GM19240 (cell line): ENCODE results near the gene PLK4.
"Not testable (repeated sequence)": the region's sequence is repeated elsewhere in the genome, so short reads cannot be mapped to it uniquely, and the experiment has no call there.

Experiments
- DNase-seq: peaks from one replicate; pipeline ENCODE4 v3.0.0; 2011; ENCODE audit warnings: low spot score; ENCODE audit not compliant: insufficient read length

Gene PLK4

GRCh38 chr4:127905029-127905428 is 24.3 kb downstream of the PLK4 start:
- DNase-seq, result no peak

GRCh38 chr4:127916512-127916911 is 35.8 kb downstream of the PLK4 start:
- no peak for DNase-seq

- no peak for DNase-seq
Measured at GRCh38 chr4:127917151-127917550, 36.5 kb downstream of the PLK4 start.

- no peak for DNase-seq
Measured at GRCh38 chr4:127920521-127920920, 39.8 kb downstream of the PLK4 start.

GRCh38 chr4:127922226-127922625 is 41.5 kb downstream of the PLK4 start:
- no peak for DNase-seq

GRCh38 chr4:127925720-127926119 is 45.0 kb downstream of the PLK4 start:
- not testable (repeated sequence) for DNase-seq

GRCh38 chr4:127930175-127930574 is 49.5 kb downstream of the PLK4 start:
- DNase-seq, result no peak

GRCh38 chr4:127931836-127932235 is 51.1 kb downstream of the PLK4 start:
- not testable (repeated sequence) for DNase-seq

- no peak for DNase-seq
Measured at GRCh38 chr4:127936974-127937373, 56.3 kb downstream of the PLK4 start.
